Stimulated activated CD8-positive, alpha-beta memory T cell treated with anti-CD3 and anti-CD28 coated beads, Interleukin-4, amount 100 ng/mL, for 24 hours (primary cell): ENCODE measurements around the gene FAM83E.

Experiments
- DNase-seq: peaks from one replicate; pipeline ENCODE4 v3.0.0-alpha.2; 2020; ENCODE audit warnings: low read depth

Gene FAM83E

GRCh38 chr19:48575931-48576622 is 38.8 kb downstream of the FAM83E start:
- no peak for DNase-seq

GRCh38 chr19:48573163-48573505 is 41.7 kb downstream of the FAM83E start:
- no peak for DNase-seq

GRCh38 chr19:48571378-48572162 is 43.3 kb downstream of the FAM83E start:
- no peak for DNase-seq

GRCh38 chr19:48569814-48570213 is 45.1 kb downstream of the FAM83E start:
- no peak for DNase-seq

- no peak for DNase-seq
Observed at GRCh38 chr19:48568345-48568886, 46.5 kb downstream of the FAM83E start.

GRCh38 chr19:48565090-48565489 is 49.8 kb downstream of the FAM83E start:
- DNase-seq: no peak
